ENCODE measurements around the gene IL4R.

Gene IL4R

GRCh38 chr16:27378871-27379481 lies 65.2 kb downstream of the IL4R start:
- Histone ChIP-seq H3K36me3 (ENCODE audit: control insufficient read depth, insufficient read depth, low read length) (no peaks in the 10 kb centered on the region), H3K27me3 (ENCODE audit: control insufficient read depth, insufficient read depth, low read length) (no peaks in the 10 kb centered on the region), H3K4me1 (ENCODE audit: control insufficient read depth, insufficient read depth, low read length) (no peaks in the 10 kb centered on the region), H3K9me3 (ENCODE audit: control insufficient read depth, insufficient read depth, low read length) (no peaks in the 10 kb centered on the region), H3K4me3 (ENCODE audit: low read depth, low read length) (no peak overlapping the region), H3K9ac (ENCODE audit: low read depth, low read length) (no peak overlapping the region)

- Histone ChIP-seq H3K27me3 (ENCODE audit: control insufficient read depth, insufficient read depth, low read length) (no peaks in the 10 kb centered on the region), H3K4me1 (ENCODE audit: control insufficient read depth, insufficient read depth, low read length) (no peaks in the 10 kb centered on the region), H3K4me3 (ENCODE audit: low read depth, low read length) (no peak overlapping the region), H3K36me3 (ENCODE audit: control insufficient read depth, insufficient read depth, low read length) (no peaks in the 10 kb centered on the region), H3K9ac (ENCODE audit: low read depth, low read length) (no peak overlapping the region), H3K9me3 (ENCODE audit: control insufficient read depth, insufficient read depth, low read length) (no peaks in the 10 kb centered on the region)
These were observed 66.1 kb downstream of the IL4R start for GRCh38 chr16:27379919-27380318.

- Histone ChIP-seq H3K9ac (ENCODE audit: low read depth, low read length) (no peak overlapping the region), H3K4me1 (ENCODE audit: control insufficient read depth, insufficient read depth, low read length) (no peaks in the 10 kb centered on the region), H3K27me3 (ENCODE audit: control insufficient read depth, insufficient read depth, low read length) (no peaks in the 10 kb centered on the region), H3K4me3 (ENCODE audit: low read depth, low read length) (no peak overlapping the region), H3K36me3 (ENCODE audit: control insufficient read depth, insufficient read depth, low read length) (no peaks in the 10 kb centered on the region), H3K9me3 (ENCODE audit: control insufficient read depth, insufficient read depth, low read length) (no peaks in the 10 kb centered on the region)
These were observed 67.5 kb downstream of the IL4R start for GRCh38 chr16:27381236-27381635.

GRCh38 chr16:27381974-27382855 lies 68.4 kb downstream of the IL4R start:
- Histone ChIP-seq H3K9me3 (ENCODE audit: control insufficient read depth, insufficient read depth, low read length) (no peaks in the 10 kb centered on the region), H3K27me3 (ENCODE audit: control insufficient read depth, insufficient read depth, low read length) (no peaks in the 10 kb centered on the region), H3K9ac (ENCODE audit: low read depth, low read length) (no peak overlapping the region), H3K36me3 (ENCODE audit: control insufficient read depth, insufficient read depth, low read length) (no peaks in the 10 kb centered on the region), H3K4me1 (ENCODE audit: control insufficient read depth, insufficient read depth, low read length) (no peaks in the 10 kb centered on the region), H3K4me3 (ENCODE audit: low read depth, low read length) (no peak overlapping the region)

DNA sequence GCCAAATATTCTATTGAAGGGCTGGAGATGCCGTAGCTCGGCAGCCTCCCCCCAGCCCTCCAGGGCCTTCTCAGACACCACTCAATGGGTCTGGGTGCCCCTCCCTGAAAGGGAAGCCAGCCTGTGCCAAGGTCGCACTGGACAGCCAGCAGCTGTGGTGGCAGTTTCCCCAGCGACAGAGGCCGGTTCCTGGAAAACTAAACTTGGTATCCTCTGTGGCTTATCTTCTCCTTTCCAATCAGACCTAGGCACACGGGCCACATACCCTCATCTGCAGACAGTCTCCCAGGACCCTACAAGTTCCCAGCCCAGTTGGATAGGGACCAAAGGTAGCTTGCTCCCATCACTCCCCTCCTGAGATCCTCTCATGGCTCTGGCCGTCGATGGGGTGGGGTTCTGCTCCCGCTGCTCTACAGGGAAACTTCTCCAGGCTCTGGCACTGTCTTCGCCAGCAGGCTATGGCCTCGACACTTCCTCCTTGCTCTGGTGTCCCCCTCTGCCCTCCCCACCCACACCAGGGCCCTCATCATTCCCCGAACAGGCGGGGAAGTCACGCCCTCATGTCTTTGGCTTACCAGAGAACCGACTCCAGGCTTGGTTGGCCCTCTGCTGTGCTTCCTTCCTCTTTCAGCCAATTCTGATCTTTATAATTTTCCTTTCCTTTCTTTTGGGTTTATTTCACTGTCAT lies 69.9 kb downstream of the IL4R start:
- H3K27me3 ChIP-seq (ENCODE audit: control insufficient read depth, insufficient read depth, low read length), result no peaks in the 10 kb centered on the region
- H3K9me3 ChIP-seq (ENCODE audit: control insufficient read depth, insufficient read depth, low read length), result no peaks in the 10 kb centered on the region
- H3K36me3 ChIP-seq (ENCODE audit: control insufficient read depth, insufficient read depth, low read length), result no peaks in the 10 kb centered on the region
- no peaks in the 10 kb centered on the region for H3K4me1 ChIP-seq (ENCODE audit: control insufficient read depth, insufficient read depth, low read length)
- H3K4me3 ChIP-seq (ENCODE audit: low read depth, low read length), result no peak overlapping the region
- no peak overlapping the region for H3K9ac ChIP-seq (ENCODE audit: low read depth, low read length)

DNA sequence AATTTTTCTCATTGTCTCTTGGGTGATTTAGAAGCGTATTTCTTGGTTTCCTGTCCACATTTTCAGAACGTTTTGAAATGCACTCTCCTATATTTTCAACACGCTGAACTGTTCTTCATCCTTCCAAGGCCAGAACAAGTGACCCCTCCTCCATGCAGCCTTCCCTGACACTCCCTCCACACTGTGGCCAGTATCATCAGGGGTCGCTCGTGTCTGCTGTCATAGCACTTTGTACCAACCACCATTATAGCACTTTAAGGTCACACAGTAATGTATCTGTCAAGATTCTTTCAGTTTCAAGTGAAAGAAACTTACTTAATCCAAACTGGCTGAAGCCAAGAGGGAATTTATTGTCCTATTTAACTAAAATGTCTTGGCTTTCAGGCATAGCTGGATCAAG lies 70.7 kb downstream of the IL4R start:
- H3K4me3 ChIP-seq (ENCODE audit: low read depth, low read length), result no peak overlapping the region
- H3K36me3 ChIP-seq (ENCODE audit: control insufficient read depth, insufficient read depth, low read length), result no peaks in the 10 kb centered on the region
- no peaks in the 10 kb centered on the region for H3K27me3 ChIP-seq (ENCODE audit: control insufficient read depth, insufficient read depth, low read length)
- no peaks in the 10 kb centered on the region for H3K9me3 ChIP-seq (ENCODE audit: control insufficient read depth, insufficient read depth, low read length)
- H3K4me1 ChIP-seq (ENCODE audit: control insufficient read depth, insufficient read depth, low read length), result no peaks in the 10 kb centered on the region
- H3K9ac ChIP-seq (ENCODE audit: low read depth, low read length), result no peak overlapping the region

DNA sequence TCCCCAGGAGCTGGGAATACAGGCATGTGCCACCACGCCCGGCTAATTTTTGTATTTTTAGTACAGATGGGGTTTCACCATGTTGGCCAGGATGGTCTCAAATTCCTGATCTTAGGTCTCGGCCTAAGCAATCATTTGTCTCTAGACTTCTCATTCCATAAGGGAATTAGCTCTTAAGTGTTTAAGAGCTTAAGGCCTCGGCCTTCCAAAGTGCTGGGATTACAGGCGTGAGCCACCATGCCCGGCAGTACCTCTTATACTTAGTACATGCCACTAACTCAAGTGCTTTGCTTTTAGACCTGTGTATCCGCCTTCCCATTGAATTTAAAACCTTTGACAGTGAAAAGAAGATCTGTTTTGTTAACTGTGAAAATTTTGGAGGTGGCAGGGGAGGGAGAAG lies 71.6 kb downstream of the IL4R start:
- H3K36me3 ChIP-seq (ENCODE audit: control insufficient read depth, insufficient read depth, low read length), result no peaks in the 10 kb centered on the region
- H3K4me1 ChIP-seq (ENCODE audit: control insufficient read depth, insufficient read depth, low read length), result no peaks in the 10 kb centered on the region
- H3K9me3 ChIP-seq (ENCODE audit: control insufficient read depth, insufficient read depth, low read length), result no peaks in the 10 kb centered on the region
- H3K27me3 ChIP-seq (ENCODE audit: control insufficient read depth, insufficient read depth, low read length), result no peaks in the 10 kb centered on the region
- no peak overlapping the region for H3K9ac ChIP-seq (ENCODE audit: low read depth, low read length)
- H3K4me3 ChIP-seq (ENCODE audit: low read depth, low read length), result no peak overlapping the region

- H3K4me1 ChIP-seq (ENCODE audit: control insufficient read depth, insufficient read depth, low read length), result no peaks in the 10 kb centered on the region
- H3K36me3 ChIP-seq (ENCODE audit: control insufficient read depth, insufficient read depth, low read length), result no peaks in the 10 kb centered on the region
- no peaks in the 10 kb centered on the region for H3K27me3 ChIP-seq (ENCODE audit: control insufficient read depth, insufficient read depth, low read length)
- H3K9ac ChIP-seq (ENCODE audit: low read depth, low read length), result no peak overlapping the region
- no peaks in the 10 kb centered on the region for H3K9me3 ChIP-seq (ENCODE audit: control insufficient read depth, insufficient read depth, low read length)
- no peak overlapping the region for H3K4me3 ChIP-seq (ENCODE audit: low read depth, low read length)
These were observed 72.9 kb downstream of the IL4R start for GRCh38 chr16:27386674-27387073.

- H3K9me3 ChIP-seq (ENCODE audit: control insufficient read depth, insufficient read depth, low read length), result no peaks in the 10 kb centered on the region
- no peak overlapping the region for H3K4me3 ChIP-seq (ENCODE audit: low read depth, low read length)
- no peaks in the 10 kb centered on the region for H3K4me1 ChIP-seq (ENCODE audit: control insufficient read depth, insufficient read depth, low read length)
- no peak overlapping the region for H3K9ac ChIP-seq (ENCODE audit: low read depth, low read length)
- H3K36me3 ChIP-seq (ENCODE audit: control insufficient read depth, insufficient read depth, low read length), result no peaks in the 10 kb centered on the region
- H3K27me3 ChIP-seq (ENCODE audit: control insufficient read depth, insufficient read depth, low read length), result no peaks in the 10 kb centered on the region
These were observed 74.0 kb downstream of the IL4R start for GRCh38 chr16:27387724-27388123.

GRCh38 chr16:27389272-27389961 lies 75.6 kb downstream of the IL4R start:
- Histone ChIP-seq H3K9me3 (ENCODE audit: control insufficient read depth, insufficient read depth, low read length) (no peaks in the 10 kb centered on the region), H3K36me3 (ENCODE audit: control insufficient read depth, insufficient read depth, low read length) (no peaks in the 10 kb centered on the region), H3K9ac (ENCODE audit: low read depth, low read length) (no peak overlapping the region), H3K27me3 (ENCODE audit: control insufficient read depth, insufficient read depth, low read length) (no peaks in the 10 kb centered on the region), H3K4me1 (ENCODE audit: control insufficient read depth, insufficient read depth, low read length) (no peaks in the 10 kb centered on the region), H3K4me3 (ENCODE audit: low read depth, low read length) (no peak overlapping the region)

GRCh38 chr16:27390151-27390550 lies 76.4 kb downstream of the IL4R start:
- Histone ChIP-seq H3K36me3 (ENCODE audit: control insufficient read depth, insufficient read depth, low read length) (no peaks in the 10 kb centered on the region), H3K4me1 (ENCODE audit: control insufficient read depth, insufficient read depth, low read length) (no peaks in the 10 kb centered on the region), H3K9ac (ENCODE audit: low read depth, low read length) (no peak overlapping the region), H3K4me3 (ENCODE audit: low read depth, low read length) (no peak overlapping the region), H3K9me3 (ENCODE audit: control insufficient read depth, insufficient read depth, low read length) (no peaks in the 10 kb centered on the region), H3K27me3 (ENCODE audit: control insufficient read depth, insufficient read depth, low read length) (no peaks in the 10 kb centered on the region)
